Right ventricle myocardium inferior (tissue), 1 donor: ENCODE results near the gene PNMT. TPM values are rescaled to one million over a fixed set of nuclear protein-coding genes. Genes with fewer than 3 reads are reported as not detected.
A peak's percentile ranks its signal among the peaks of the same experiment; 100 is the strongest.
"Not testable (repeated sequence)": the region's sequence is repeated elsewhere in the genome, so short reads cannot be mapped to it uniquely, and the experiment has no call there.

Source experiments
- ATAC-seq: fragments of 200-7000 bp; cut with Tn5 transposase; one replicate; pipeline ENCODE4 v1.9.1; 2020; ENCODE audit warnings: mild to moderate bottlenecking, moderate library complexity
- DNase-seq: peaks from one replicate; pipeline ENCODE4 v3.0.0; 2021; ENCODE audit errors: missing footprints
- intact Hi-C: fragments of 100-400 bp; cut with DNase I; formaldehyde crosslinking; loops from one replicate; pipeline ENCODE4 v1.11.0; 2022
- total RNA-seq: library from RNA; stranded (reverse); fragmentation: NEBNext Ultra II Directional; extraction: Animal tissue kit (Norgen Biotek cat#: 25700); gene quantifications from one replicate; pipeline ENCODE4 v1.2.1, GENCODE V29; 2021
- donor health status: DM: no; HTN: yes; CAD: no; lungs with severe emphysema.

Gene PNMT
- total RNA-seq, 1 donor from 2014 or later, result 5.1 TPM

- ATAC-seq, DNase-seq, intact Hi-C loops: not testable (repeated sequence)
Measured at GRCh38 chr17:39699157-39699817, 31.0 kb downstream of the PNMT start.

- ATAC-seq (peak; percentile 88), DNase-seq (peak; percentile 79)
- intact Hi-C loops, result loop anchor here (5.0 kb wide), 1 partner anchor 32 kb away; the partner anchor contains the start of genes PNMT and TCAP
Measured at GRCh38 chr17:39699818-39700147, 31.5 kb downstream of the PNMT start, which contains the start of gene ERBB2. ERBB2 (plus strand) TSS chr17:39700064; CDS start chr17:39700239, 175 bp downstream.

DNA sequence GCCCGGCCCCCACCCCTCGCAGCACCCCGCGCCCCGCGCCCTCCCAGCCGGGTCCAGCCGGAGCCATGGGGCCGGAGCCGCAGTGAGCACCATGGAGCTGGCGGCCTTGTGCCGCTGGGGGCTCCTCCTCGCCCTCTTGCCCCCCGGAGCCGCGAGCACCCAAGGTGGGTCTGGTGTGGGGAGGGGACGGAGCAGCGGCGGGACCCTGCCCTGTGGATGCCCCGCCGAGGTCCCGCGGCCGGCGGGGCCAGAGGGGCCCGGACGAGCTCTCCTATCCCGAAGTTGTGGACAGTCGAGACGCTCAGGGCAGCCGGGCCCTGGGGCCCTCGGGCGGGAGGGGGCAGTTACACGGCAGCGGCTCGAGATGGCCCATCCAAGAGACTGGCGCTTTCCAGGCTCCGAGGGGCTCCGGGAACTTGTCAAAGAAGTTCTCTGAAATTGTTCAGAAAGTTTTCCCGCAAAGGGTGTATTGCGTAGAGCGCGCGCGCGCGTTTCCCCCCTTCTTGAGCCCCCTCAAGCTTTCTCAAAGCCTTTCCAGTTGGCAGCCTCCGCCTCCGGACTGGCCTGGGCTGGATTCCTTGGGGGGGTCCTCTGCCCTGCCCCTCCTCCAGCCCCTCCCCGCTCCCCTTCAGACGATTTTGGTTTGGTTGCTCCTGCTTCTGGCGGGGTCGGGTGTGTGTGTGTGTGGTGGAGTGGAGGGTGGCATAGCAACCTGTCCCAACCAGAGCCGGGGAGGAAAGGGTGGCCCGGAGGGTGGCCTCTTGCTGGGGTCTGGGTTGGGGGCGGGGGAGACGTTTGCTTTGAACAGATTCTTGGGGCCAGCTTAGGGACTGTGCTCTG, 32.1 kb downstream of the PNMT start:
- intact Hi-C loops, result loop anchor here (5.0 kb wide), 1 partner anchor 33 kb away; the partner anchor contains the start of genes PNMT and TCAP
- peak; percentile 47 for ATAC-seq
- no peak for DNase-seq

GRCh38 chr17:39701012-39701783, 32.9 kb downstream of the PNMT start:
- ATAC-seq (no peak), DNase-seq (no peak)
- intact Hi-C loops, result loop anchor here (5.0 kb wide), 1 partner anchor 34 kb away; the partner anchor contains the start of genes PNMT and TCAP

DNA sequence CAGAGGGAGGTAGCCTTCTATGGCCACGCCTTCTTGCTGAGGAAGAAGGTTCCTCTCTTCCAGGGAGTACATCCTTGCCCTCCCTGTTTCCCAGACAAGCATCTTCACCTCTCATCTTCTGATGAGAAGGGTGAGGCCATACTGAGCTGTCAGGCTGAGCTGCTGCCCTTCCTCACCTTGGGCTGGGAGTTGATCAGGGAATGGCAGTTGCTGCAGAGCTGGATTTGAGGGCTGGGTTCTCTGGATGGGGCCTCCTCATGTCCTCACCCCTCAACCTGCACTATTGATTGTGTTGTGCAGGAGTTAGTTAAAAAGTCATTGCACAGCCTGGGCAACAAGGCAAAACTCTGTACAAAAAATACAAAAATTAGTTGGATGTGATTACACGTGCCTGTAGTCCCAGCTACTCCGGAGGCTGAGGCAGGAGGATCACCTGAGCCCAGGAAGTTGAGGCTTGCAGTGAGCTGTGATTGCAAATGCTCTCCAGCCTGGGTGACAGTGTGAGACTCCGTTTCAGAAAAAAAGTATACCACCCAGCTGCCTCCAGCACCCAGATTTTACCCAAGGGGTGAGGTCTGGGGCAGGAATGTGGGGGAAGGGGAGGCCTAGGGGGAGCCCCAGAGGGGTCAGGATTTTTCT, 33.6 kb downstream of the PNMT start:
- ATAC-seq (no peak), DNase-seq (no peak)
- intact Hi-C loops, result loop anchor here (5.0 kb wide), 1 partner anchor 35 kb away; the partner anchor contains the start of genes PNMT and TCAP

GRCh38 chr17:39702901-39703893, 34.9 kb downstream of the PNMT start:
- ATAC-seq (no peak), DNase-seq (no peak)

DNA sequence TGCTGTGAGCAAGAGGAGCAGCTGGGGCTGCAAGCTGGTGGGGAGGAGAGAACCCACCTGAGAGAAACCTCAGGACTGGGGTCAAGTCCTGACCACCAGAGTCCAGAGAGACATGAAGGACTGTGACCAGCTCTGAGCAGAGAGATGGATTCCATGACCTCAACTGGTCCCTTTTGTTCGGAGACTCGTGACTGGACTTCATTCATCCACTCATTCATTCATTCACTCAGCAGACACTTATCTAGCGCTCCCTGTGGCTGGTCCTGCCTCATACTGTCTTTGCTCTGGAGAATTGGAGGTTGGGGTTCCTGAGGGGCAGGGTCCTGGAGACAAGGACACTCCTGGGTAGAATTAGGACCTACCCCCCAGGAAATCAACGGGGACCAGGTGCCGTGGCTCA, 35.7 kb downstream of the PNMT start:
- intact Hi-C loops, result loop anchor here (5.0 kb wide), 1 partner anchor 37 kb away; the partner anchor contains the start of genes PNMT and TCAP
- ATAC-seq (no peak), DNase-seq (no peak)

More at GRCh38 chr17:39702901-39703893, 34.9 kb downstream of the PNMT start:
- intact Hi-C loops, result loop anchor here (5.0 kb wide), 1 partner anchor 36 kb away; the partner anchor contains the start of genes PNMT and TCAP

DNA sequence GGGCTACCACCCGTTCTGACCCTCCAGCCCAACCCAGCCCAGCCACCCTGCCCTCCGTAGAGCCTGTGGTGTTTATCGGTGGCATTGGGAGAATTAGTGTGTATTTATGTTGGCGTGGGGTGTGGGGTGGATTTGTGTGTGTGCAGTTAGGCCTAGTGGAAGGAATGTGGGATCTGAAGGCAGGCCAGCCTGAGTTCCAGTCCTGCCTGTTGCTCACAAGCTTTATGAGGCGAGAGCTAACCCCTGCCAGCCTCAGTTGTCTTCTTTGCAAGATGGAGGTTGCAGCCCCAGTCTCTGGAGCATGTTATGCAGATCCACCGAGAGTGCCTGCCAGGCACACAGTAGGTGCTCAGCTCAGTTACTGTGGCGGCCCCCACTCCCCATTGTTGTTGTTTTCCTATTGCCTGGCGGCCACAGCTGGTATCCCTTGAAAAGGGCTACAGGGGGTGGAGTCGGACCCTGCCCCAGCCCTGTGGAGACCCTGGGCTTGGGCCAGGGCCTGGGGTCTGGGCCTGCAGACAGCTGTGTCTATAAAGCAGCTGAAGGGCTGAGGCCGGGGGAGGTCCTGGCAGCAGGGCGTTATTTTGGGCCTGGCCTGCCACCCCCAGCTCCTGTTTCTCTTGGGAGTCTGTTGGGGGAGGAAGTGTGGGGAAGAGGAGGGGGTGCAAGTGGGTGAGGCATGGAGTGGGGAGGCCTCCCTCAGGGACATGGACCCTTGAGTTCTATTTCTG, 36.7 kb downstream of the PNMT start:
- peak; percentile 10 for ATAC-seq
- DNase-seq, result no peak
- intact Hi-C loops, result loop anchor here (5.0 kb wide), 1 partner anchor 38 kb away; the partner anchor contains the start of genes PNMT and TCAP

- no peak for DNase-seq
- ATAC-seq, result peak; percentile 58
- intact Hi-C loops, result no loop called here
Measured at GRCh38 chr17:39705786-39706348, 37.6 kb downstream of the PNMT start.

DNA sequence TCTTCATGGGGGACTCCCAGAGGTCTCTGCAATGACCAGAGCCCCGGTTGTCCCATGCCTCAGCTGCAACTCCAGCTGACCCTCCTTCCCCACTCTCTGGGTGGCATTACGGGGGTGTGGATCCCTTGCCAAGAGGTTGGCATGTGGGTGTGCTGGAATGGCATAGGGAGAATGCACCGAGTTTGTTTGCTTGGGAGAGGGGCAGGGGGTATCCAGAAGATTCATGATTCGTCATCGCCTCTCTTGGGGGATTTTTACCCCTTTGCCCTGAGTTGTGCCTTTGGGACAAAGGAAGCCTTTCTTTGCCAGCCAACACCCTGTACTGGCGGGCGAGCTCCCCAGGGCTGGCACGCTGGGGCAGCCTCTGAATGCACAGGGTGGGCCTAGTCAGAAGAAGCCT, 38.1 kb downstream of the PNMT start:
- ATAC-seq, result peak; percentile 1
- intact Hi-C loops, result no loop called here

GRCh38 chr17:39706921-39707337, 38.7 kb downstream of the PNMT start:
- DNase-seq (no peak), ATAC-seq (no peak)
- intact Hi-C loops, result no loop called here

More for the DNA sequence above, 38.1 kb downstream of the PNMT start:
- no peak for DNase-seq

GRCh38 chr17:39709319-39709997, 41.2 kb downstream of the PNMT start:
- DNase-seq, result no peak
- ATAC-seq, result no peak
- intact Hi-C loops, result no loop called here

- DNase-seq, result no peak
- intact Hi-C loops, result no loop called here
- ATAC-seq, result no peak
Measured at GRCh38 chr17:39709998-39710964, 42.0 kb downstream of the PNMT start.

DNA sequence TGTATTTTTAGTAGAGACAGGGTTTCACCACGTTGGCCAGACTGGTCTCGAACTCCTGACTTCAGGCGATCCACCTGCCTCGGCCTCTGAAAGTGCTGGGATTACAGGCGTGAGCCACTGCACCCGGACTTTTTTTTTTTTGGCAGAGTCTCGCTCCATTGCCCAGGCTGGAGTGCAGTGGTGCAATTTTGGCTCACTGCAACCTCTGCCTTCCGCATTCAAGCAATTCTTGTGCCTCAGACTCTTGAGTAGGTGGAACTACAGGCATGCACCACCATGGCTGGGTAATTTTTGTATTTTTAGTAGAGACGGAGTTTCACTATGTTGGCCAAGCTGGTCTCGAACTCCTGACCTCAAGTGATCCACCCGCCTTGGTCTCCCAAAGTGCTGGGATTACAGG, 42.8 kb downstream of the PNMT start:
- ATAC-seq, intact Hi-C loops, DNase-seq: not testable (repeated sequence)

DNA sequence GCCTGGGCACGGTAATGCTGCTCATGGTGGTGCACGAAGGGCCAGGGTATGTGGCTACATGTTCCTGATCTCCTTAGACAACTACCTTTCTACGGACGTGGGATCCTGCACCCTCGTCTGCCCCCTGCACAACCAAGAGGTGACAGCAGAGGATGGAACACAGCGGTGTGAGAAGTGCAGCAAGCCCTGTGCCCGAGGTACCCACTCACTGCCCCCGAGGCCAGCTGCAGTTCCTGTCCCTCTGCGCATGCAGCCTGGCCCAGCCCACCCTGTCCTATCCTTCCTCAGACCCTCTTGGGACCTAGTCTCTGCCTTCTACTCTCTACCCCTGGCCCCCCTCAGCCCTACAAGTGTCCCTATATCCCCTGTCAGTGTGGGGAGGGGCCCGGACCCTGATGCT, 43.6 kb downstream of the PNMT start:
- ATAC-seq (no peak), DNase-seq (no peak)
- intact Hi-C loops, result no loop called here
